ENCODE results near the gene GALNT11. TPM values are rescaled to one million over a fixed set of nuclear protein-coding genes. Genes with fewer than 3 reads are reported as not detected.
A peak's percentile ranks its signal among the peaks of the same experiment; 100 is the strongest.

The GALNT11 gene
- total RNA-seq, 1 donor from 2014 or later, result 29.9 TPM

DNA sequence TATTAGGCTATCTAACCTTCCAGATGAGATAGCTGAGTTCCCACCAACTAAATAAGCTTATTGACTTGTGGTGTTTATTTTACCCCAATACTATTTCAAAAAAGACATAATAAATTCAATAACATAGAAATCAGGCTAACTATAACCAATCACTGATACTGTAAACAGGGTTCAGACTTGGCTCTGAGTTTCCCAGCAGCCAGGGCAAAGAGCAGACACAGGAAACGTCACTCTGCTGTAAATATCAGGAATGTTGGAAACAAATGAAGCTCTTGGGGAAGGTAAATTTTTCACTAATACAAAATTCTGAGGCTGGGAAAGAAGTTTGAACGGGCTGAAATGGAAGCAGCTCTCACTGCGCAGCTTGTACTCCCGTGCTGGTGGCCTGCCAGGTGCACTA, 114.6 kb downstream of the GALNT11 start:
- no peak for DNase-seq (ENCODE audit: low read depth)
- TF ChIP-seq, protein P1, sequence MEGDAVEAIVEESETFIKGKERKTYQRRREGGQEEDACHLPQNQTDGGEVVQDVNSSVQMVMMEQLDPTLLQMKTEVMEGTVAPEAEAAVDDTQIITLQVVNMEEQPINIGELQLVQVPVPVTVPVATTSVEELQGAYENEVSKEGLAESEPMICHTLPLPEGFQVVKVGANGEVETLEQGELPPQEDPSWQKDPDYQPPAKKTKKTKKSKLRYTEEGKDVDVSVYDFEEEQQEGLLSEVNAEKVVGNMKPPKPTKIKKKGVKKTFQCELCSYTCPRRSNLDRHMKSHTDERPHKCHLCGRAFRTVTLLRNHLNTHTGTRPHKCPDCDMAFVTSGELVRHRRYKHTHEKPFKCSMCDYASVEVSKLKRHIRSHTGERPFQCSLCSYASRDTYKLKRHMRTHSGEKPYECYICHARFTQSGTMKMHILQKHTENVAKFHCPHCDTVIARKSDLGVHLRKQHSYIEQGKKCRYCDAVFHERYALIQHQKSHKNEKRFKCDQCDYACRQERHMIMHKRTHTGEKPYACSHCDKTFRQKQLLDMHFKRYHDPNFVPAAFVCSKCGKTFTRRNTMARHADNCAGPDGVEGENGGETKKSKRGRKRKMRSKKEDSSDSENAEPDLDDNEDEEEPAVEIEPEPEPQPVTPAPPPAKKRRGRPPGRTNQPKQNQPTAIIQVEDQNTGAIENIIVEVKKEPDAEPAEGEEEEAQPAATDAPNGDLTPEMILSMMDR (conservative IDR thresholded peaks at IDR 0.05; ENCODE audit: low read depth, low read length), result no peak
- no peak overlapping the region for H3K4me3 ChIP-seq (ENCODE audit: low read depth, low read length)

DNA sequence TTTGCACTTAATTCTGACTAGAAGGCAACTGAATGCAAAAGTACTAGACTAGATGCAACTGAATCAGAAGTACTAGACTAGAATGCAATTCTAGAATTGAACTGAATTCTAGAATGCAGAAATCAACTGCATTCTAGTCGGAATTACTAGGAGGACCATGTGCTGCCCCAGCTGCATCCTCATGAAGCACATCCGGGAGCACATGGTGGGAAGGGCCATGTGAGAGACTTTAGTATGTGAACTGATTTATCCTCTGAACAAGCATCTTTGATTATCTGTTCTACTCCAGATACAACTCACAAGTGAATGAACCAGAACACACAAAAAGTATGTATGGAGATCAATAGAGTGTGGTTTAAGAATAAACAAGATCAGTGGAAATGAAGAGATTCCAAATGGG, 115.1 kb downstream of the GALNT11 start:
- no peak overlapping the region for H3K4me3 ChIP-seq (ENCODE audit: low read depth, low read length)
- TF ChIP-seq, protein P1 (conservative IDR thresholded peaks at IDR 0.05; ENCODE audit: low read depth, low read length), result no peak
- no peak for DNase-seq (ENCODE audit: low read depth)

- DNase-seq (ENCODE audit: low read depth), result no peak
- TF ChIP-seq, protein P1 (conservative IDR thresholded peaks at IDR 0.05; ENCODE audit: low read depth, low read length), result no peak
Measured at GRCh38 chr7:152142976-152143595, 117.6 kb downstream of the GALNT11 start.

GRCh38 chr7:152144557-152145245, 119.2 kb downstream of the GALNT11 start:
- DNase-seq (ENCODE audit: low read depth), result no peak
- H3K4me3 ChIP-seq (ENCODE audit: low read depth, low read length), result no peak overlapping the region
- TF ChIP-seq, protein P1 (conservative IDR thresholded peaks at IDR 0.05; ENCODE audit: low read depth, low read length), result no peak

More at GRCh38 chr7:152142976-152143595, 117.6 kb downstream of the GALNT11 start:
- no peak overlapping the region for H3K4me3 ChIP-seq (ENCODE audit: low read depth, low read length)

DNA sequence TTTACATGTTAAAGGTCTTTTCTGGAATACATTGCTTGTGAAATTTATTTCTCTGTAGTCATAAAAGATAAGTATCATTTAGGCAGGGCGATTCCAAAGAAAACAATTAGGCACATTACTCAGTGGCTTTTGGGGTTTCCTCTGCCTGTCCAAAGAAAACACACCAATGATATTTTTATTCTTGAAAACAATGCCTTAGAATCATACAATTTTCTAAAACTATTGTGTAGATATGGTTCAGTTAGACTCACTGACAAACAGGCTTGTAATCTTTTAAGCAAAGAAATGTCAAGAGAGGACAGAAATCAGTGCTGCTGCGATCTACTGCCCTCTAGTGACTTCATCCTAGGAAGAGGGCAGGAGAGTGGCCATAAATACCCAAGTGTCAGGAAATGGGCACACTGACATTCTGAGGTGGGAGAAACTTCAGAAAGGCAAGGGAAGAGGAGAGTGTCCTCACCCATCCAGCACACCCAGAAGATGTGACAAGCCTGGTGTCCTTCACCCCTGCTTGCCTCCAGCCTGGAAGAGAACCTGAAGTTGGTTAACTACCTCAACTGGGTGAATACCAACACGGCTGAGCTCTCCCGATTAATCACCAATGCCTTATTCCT, 120.5 kb downstream of the GALNT11 start:
- TF ChIP-seq, protein P1 (conservative IDR thresholded peaks at IDR 0.05; ENCODE audit: low read depth, low read length), result peak; percentile 83
- DNase-seq (ENCODE audit: low read depth), result peak; percentile 12
- no peak overlapping the region for H3K4me3 ChIP-seq (ENCODE audit: low read depth, low read length)

- H3K4me3 ChIP-seq (ENCODE audit: low read depth, low read length), result no peak overlapping the region
- TF ChIP-seq, protein P1 (conservative IDR thresholded peaks at IDR 0.05; ENCODE audit: low read depth, low read length), result no peak
- DNase-seq (ENCODE audit: low read depth), result no peak
Measured at GRCh38 chr7:152148706-152149105, 123.2 kb downstream of the GALNT11 start.

Measured in epithelial cell of proximal tubule (primary cell).